ENCODE results near the gene YIPF4. TPM values are rescaled to one million over a fixed set of nuclear protein-coding genes. Genes with fewer than 3 reads are reported as not detected.

Gene YIPF4
- total RNA-seq, 1 donor from 2014 or later, result 70.1 TPM

- Histone ChIP-seq H3K4me1 (peaks cover 42% of the 10 kb centered on the region), H3K27ac (replicated peaks) (peak overlapping the region; percentile 95), H3K36me3 (no peaks in the 10 kb centered on the region), H3K9me3 (replicated peaks) (no peaks in the 10 kb centered on the region), H3K27me3 (ENCODE audit: low read depth) (no peaks in the 10 kb centered on the region), H3K4me3 (peak overlapping the region; percentile 85)
- no peak for TF ChIP-seq CTCF (IDR thresholded peaks at IDR 0.05; ENCODE audit: borderline replicate concordance)
- intact Hi-C loops (cut with micrococcal nuclease), result no loop called here
- no peak for DNase-seq
Observed at GRCh38 chr2:32355976-32356680, 78.4 kb downstream of the YIPF4 start.

- Histone ChIP-seq H3K4me1 (peaks cover 48% of the 10 kb centered on the region), H3K4me3 (peak within 1 kb of the TSS; percentile 85), H3K9me3 (replicated peaks) (no peaks in the 10 kb centered on the region), H3K27ac (replicated peaks) (peak within 1 kb of the TSS; percentile 95), H3K27me3 (ENCODE audit: low read depth) (no peaks in the 10 kb centered on the region), H3K36me3 (no peaks in the 10 kb centered on the region)
- TF ChIP-seq CTCF (IDR thresholded peaks at IDR 0.05; ENCODE audit: borderline replicate concordance), result peak; percentile 22
- intact Hi-C loops (cut with micrococcal nuclease), result no loop called here
- DNase-seq, result peak; percentile 99
Observed at GRCh38 chr2:32356681-32357317, 79.1 kb downstream of the YIPF4 start, which contains the start of gene BIRC6. Gene BIRC6, plus strand, starts transcription at chr2:32357023. Its CDS starts 139 bp downstream, at chr2:32357162.

- H3K9me3 ChIP-seq (replicated peaks), result no peaks in the 10 kb centered on the region
- peak; percentile 32 for DNase-seq
- TF ChIP-seq CTCF (IDR thresholded peaks at IDR 0.05; ENCODE audit: borderline replicate concordance), result no peak
- H3K27ac ChIP-seq (replicated peaks), result peak overlapping the region; percentile 95
- H3K4me3 ChIP-seq, result peak overlapping the region; percentile 85
- H3K27me3 ChIP-seq (ENCODE audit: low read depth), result no peaks in the 10 kb centered on the region
- H3K36me3 ChIP-seq, result no peaks in the 10 kb centered on the region
- intact Hi-C loops (cut with micrococcal nuclease), result no loop called here
- peaks cover 48% of the 10 kb centered on the region for H3K4me1 ChIP-seq
Observed at GRCh38 chr2:32357318-32358110, 79.8 kb downstream of the YIPF4 start.

GRCh38 chr2:32358111-32358482 is 80.4 kb downstream of the YIPF4 start:
- no peak for DNase-seq
- intact Hi-C loops (cut with micrococcal nuclease), result no loop called here
- H3K4me1 ChIP-seq, result peaks cover 48% of the 10 kb centered on the region

More at GRCh38 chr2:32358111-32358482, 80.4 kb downstream of the YIPF4 start:
- Histone ChIP-seq H3K4me3 (peak overlapping the region; percentile 85), H3K9me3 (replicated peaks) (no peaks in the 10 kb centered on the region), H3K27ac (replicated peaks) (peak overlapping the region; percentile 95), H3K27me3 (ENCODE audit: low read depth) (no peaks in the 10 kb centered on the region), H3K36me3 (no peaks in the 10 kb centered on the region)
- no peak for TF ChIP-seq CTCF (IDR thresholded peaks at IDR 0.05; ENCODE audit: borderline replicate concordance)

All from left ventricle myocardium inferior (tissue), 1 donor.